CD4-positive, alpha-beta memory T cell (primary cell): ENCODE results near the gene GATB. TPM values are rescaled to one million over a fixed set of nuclear protein-coding genes. Genes with fewer than 3 reads are reported as not detected.

Source experiments
- CTCF ChIA-PET: fragments of 350-600 bp; sonication (Branson Sonifier 250); formaldehyde crosslinking; loops from one replicate; lab custom pipeline; 2021; ENCODE audit warnings: inconsistent platforms; ENCODE audit not compliant: partially characterized antibody; lab: Charles Lee
- POLR2A ChIA-PET: fragments of 350-600 bp; sonication (Branson Sonifier 250); formaldehyde crosslinking; loops from one replicate; lab custom pipeline; 2021; ENCODE audit not compliant: partially characterized antibody; lab: Charles Lee
- DNase-seq, 5 donors: peaks; one replicate each; pipeline versions ENCODE4 v3.0.0 to v3.0.0-alpha.2; 2020 to 2022; ENCODE audit warnings: mixed read lengths in 1 of 5
- H3K27ac ChIP-seq: one replicate; pipeline ENCODE4 v1.7.0; 2013; ENCODE audit warnings: low read depth, low read length
- H3K27me3 ChIP-seq: 2 replicates; pipeline ENCODE4 v1.7.0; 2013; ENCODE audit warnings: mild to moderate bottlenecking, low read length, moderate library complexity; ENCODE audit not compliant: insufficient read depth
- H3K36me3 ChIP-seq: 2 replicates; pipeline ENCODE4 v1.7.0; 2013; ENCODE audit warnings: mild to moderate bottlenecking, low read length, moderate library complexity; ENCODE audit not compliant: insufficient read depth
- H3K4me1 ChIP-seq: 2 replicates; pipeline ENCODE4 v1.7.0; 2013; ENCODE audit warnings: mild to moderate bottlenecking, low read length, moderate library complexity; ENCODE audit not compliant: insufficient read depth
- H3K4me3 ChIP-seq, 2 donors: one replicate each; pipeline ENCODE4 v1.7.0; 2013; ENCODE audit warnings: low read length in 2 of 2, mild to moderate bottlenecking in 1 of 2
- H3K9me3 ChIP-seq, 2 donors: one replicate each; pipeline ENCODE4 v1.7.0; 2013; ENCODE audit warnings: low read length in 2 of 2, control low read depth in 1 of 2; ENCODE audit not compliant: control insufficient read depth in 1 of 2
- H3K27ac Mint-ChIP-seq, 7 donors: one replicate each; pipeline ENCODE4 v1.8.0; 2020 to 2021; ENCODE audit warnings: mixed read lengths in 7 of 7, mild to moderate bottlenecking in 6 of 7, inconsistent platforms in 3 of 7, moderate library complexity in 3 of 7
- H3K27me3 Mint-ChIP-seq, 2 donors: one replicate each; pipeline ENCODE4 v1.8.0; 2020 to 2021; ENCODE audit warnings: mixed read lengths in 2 of 2
- H3K36me3 Mint-ChIP-seq, 2 donors: one replicate each; pipeline ENCODE4 v1.8.0; 2020 to 2021; ENCODE audit warnings: mixed read lengths in 2 of 2, inconsistent platforms in 1 of 2, mild to moderate bottlenecking in 1 of 2
- H3K4me1 Mint-ChIP-seq, 4 donors: one replicate each; pipeline ENCODE4 v1.8.0; 2020 to 2021; ENCODE audit warnings: mixed read lengths in 4 of 4, mild to moderate bottlenecking in 1 of 4
- H3K4me3 Mint-ChIP-seq, 8 donors: one replicate each; pipeline ENCODE4 v1.8.0; 2020 to 2021; ENCODE audit warnings: mixed read lengths in 8 of 8, mild to moderate bottlenecking in 7 of 8, moderate library complexity in 6 of 8, inconsistent platforms in 3 of 8
- H3K9me3 Mint-ChIP-seq, 8 donors: one replicate each; pipeline ENCODE4 v1.8.0; 2020 to 2021; ENCODE audit warnings: mixed read lengths in 8 of 8, mild to moderate bottlenecking in 5 of 8, inconsistent platforms in 3 of 8, moderate library complexity in 1 of 8
- intact Hi-C: fragments of 100-400 bp; cut with micrococcal nuclease; formaldehyde crosslinking; loops from one replicate; pipeline ENCODE4 v1.15.1; 2023
- polyA plus RNA-seq, 2 donors: library from polyadenylated mRNA; unstranded; fragments of 300-500 nt; fragmentation: Illumina TruSeq; gene quantifications; one replicate each; pipeline ENCODE4 v1.2.3, GENCODE V29; 2021
- total RNA-seq, 2 experiments: library from RNA; stranded (reverse); gene quantifications; one replicate each; pipeline ENCODE4 v1.2.3, GENCODE V29; 2021

The GATB gene
- total and polyA plus RNA-seq, 4 experiments from 2014 or later: 10.6 to 13.1 (median 11.7) TPM

DNA sequence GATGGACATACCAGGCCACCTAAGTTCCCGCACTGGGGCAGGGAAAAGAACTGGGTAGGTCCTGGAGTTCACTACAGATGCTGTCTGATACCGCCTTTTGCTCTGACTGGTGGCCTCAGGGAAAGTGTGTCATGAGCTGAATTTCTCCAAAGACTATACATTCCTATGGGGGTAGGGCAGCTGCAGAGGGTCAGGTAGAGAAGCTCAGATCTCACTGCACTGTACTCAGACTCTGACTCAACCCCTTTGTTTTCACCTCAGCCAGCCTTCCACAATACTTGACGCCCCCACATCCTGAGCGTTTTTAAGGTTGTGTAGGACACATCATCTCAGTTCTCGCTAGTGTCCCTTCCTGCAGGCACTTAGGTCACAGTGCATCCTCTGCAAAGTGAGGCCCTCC, 7.8 kb downstream of the GATB start:
- Mint-ChIP-seq H3K27ac (no peak overlapping the region), H3K36me3 (peaks cover 45 to 57% of the 10 kb centered on the region in 2 donors), H3K4me1 (no peaks in the 10 kb centered on the region), H3K9me3 (no peaks in the 10 kb centered on the region), H3K4me3 (no peak overlapping the region), H3K27me3 (no peaks in the 10 kb centered on the region)
- H3K4me1 ChIP-seq: no peaks in the 10 kb centered on the region
- H3K9me3 ChIP-seq: no peaks in the 10 kb centered on the region
- H3K4me3 ChIP-seq: no peak overlapping the region
- DNase-seq: no peak
- H3K27ac ChIP-seq: no peak overlapping the region
- H3K27me3 ChIP-seq: no peaks in the 10 kb centered on the region
- POLR2A ChIA-PET: no interaction called here
- intact Hi-C loops: no loop called here
- H3K36me3 ChIP-seq: no peaks in the 10 kb centered on the region
- CTCF ChIA-PET: no interaction called here

- Mint-ChIP-seq H3K36me3 (peaks cover 48 to 52% of the 10 kb centered on the region in 2 donors), H3K4me3 (no peak overlapping the region), H3K27ac (no peak overlapping the region), H3K27me3 (no peaks in the 10 kb centered on the region), H3K4me1 (no peaks in the 10 kb centered on the region), H3K9me3 (no peaks in the 10 kb centered on the region)
- CTCF ChIA-PET: no interaction called here
- no peak overlapping the region for H3K4me3 ChIP-seq
- intact Hi-C loops: no loop called here
- no peaks in the 10 kb centered on the region for H3K36me3 ChIP-seq
- no peak for DNase-seq
- no peaks in the 10 kb centered on the region for H3K9me3 ChIP-seq
- no peak overlapping the region for H3K27ac ChIP-seq
- POLR2A ChIA-PET: no interaction called here
- no peaks in the 10 kb centered on the region for H3K4me1 ChIP-seq
- no peaks in the 10 kb centered on the region for H3K27me3 ChIP-seq
Observed at GRCh38 chr4:151750156-151750555, 10.7 kb downstream of the GATB start.

- Histone ChIP-seq H3K4me1 (no peaks in the 10 kb centered on the region), H3K9me3 (no peaks in the 10 kb centered on the region), H3K4me3 (no peak overlapping the region), H3K27ac (no peak overlapping the region), H3K27me3 (no peaks in the 10 kb centered on the region), H3K36me3 (no peaks in the 10 kb centered on the region)
- H3K4me3 Mint-ChIP-seq: no peak overlapping the region
- no peaks in the 10 kb centered on the region for H3K9me3 Mint-ChIP-seq
- ChIA-PET CTCF (no interaction called here), POLR2A (no interaction called here)
- intact Hi-C loops: no loop called here
- no peak overlapping the region for H3K27ac Mint-ChIP-seq
- H3K27me3 Mint-ChIP-seq: no peaks in the 10 kb centered on the region
- H3K36me3 Mint-ChIP-seq: peaks cover 29 to 39% of the 10 kb centered on the region in 2 donors
- DNase-seq: no peak
- H3K4me1 Mint-ChIP-seq: no peaks in the 10 kb centered on the region
Observed at GRCh38 chr4:151745481-151746231, 15.2 kb downstream of the GATB start.

- CTCF ChIA-PET: no interaction called here
Observed at GRCh38 chr4:151744614-151745013, 16.2 kb downstream of the GATB start.

GRCh38 chr4:151743894-151744293, 16.9 kb downstream of the GATB start:
- H3K4me1 Mint-ChIP-seq: no peaks in the 10 kb centered on the region
- H3K27ac ChIP-seq: no peak overlapping the region

More at GRCh38 chr4:151744614-151745013, 16.2 kb downstream of the GATB start:
- POLR2A ChIA-PET: no interaction called here
- Histone ChIP-seq H3K9me3 (no peaks in the 10 kb centered on the region), H3K4me3 (no peak overlapping the region), H3K4me1 (no peaks in the 10 kb centered on the region), H3K36me3 (no peaks in the 10 kb centered on the region), H3K27ac (no peak overlapping the region), H3K27me3 (no peaks in the 10 kb centered on the region)
- intact Hi-C loops: no loop called here
- no peak overlapping the region for H3K27ac Mint-ChIP-seq
- no peaks in the 10 kb centered on the region for H3K27me3 Mint-ChIP-seq
- no peak for DNase-seq
- no peak overlapping the region for H3K4me3 Mint-ChIP-seq
- no peaks in the 10 kb centered on the region for H3K4me1 Mint-ChIP-seq
- H3K36me3 Mint-ChIP-seq: peaks cover 33 to 39% of the 10 kb centered on the region in 2 donors
- H3K9me3 Mint-ChIP-seq: no peaks in the 10 kb centered on the region

GRCh38 chr4:151743128-151743854, 17.5 kb downstream of the GATB start:
- H3K4me1 Mint-ChIP-seq: no peaks in the 10 kb centered on the region
- H3K36me3 Mint-ChIP-seq: peaks cover 40 to 51% of the 10 kb centered on the region in 2 donors
- DNase-seq: no peak
- peaks cover 0 to 11% (median 3%) of the 10 kb centered on the region in 8 donors for H3K9me3 Mint-ChIP-seq
- Histone ChIP-seq H3K9me3 (no peaks in the 10 kb centered on the region), H3K36me3 (no peaks in the 10 kb centered on the region), H3K27me3 (no peaks in the 10 kb centered on the region), H3K4me3 (no peak overlapping the region), H3K27ac (no peak overlapping the region), H3K4me1 (no peaks in the 10 kb centered on the region)
- intact Hi-C loops: no loop called here
- H3K27me3 Mint-ChIP-seq: no peaks in the 10 kb centered on the region
- CTCF ChIA-PET: no interaction called here
- no peak overlapping the region for H3K4me3 Mint-ChIP-seq
- POLR2A ChIA-PET: no interaction called here
- no peak overlapping the region for H3K27ac Mint-ChIP-seq

More at GRCh38 chr4:151743894-151744293, 16.9 kb downstream of the GATB start:
- peaks cover 36 to 45% of the 10 kb centered on the region in 2 donors for H3K36me3 Mint-ChIP-seq
- peaks cover 0 to 5% (median under 1%) of the 10 kb centered on the region in 8 donors for H3K9me3 Mint-ChIP-seq
- Histone ChIP-seq H3K4me3 (no peak overlapping the region), H3K27me3 (no peaks in the 10 kb centered on the region), H3K9me3 (no peaks in the 10 kb centered on the region), H3K36me3 (no peaks in the 10 kb centered on the region), H3K4me1 (no peaks in the 10 kb centered on the region)
- intact Hi-C loops: no loop called here
- H3K27ac Mint-ChIP-seq: peak overlapping the region in 2 of 7 donors; percentile 26 to 73
- no peak for DNase-seq
- ChIA-PET CTCF (no interaction called here), POLR2A (no interaction called here)
- no peak overlapping the region for H3K4me3 Mint-ChIP-seq
- H3K27me3 Mint-ChIP-seq: no peaks in the 10 kb centered on the region

DNA sequence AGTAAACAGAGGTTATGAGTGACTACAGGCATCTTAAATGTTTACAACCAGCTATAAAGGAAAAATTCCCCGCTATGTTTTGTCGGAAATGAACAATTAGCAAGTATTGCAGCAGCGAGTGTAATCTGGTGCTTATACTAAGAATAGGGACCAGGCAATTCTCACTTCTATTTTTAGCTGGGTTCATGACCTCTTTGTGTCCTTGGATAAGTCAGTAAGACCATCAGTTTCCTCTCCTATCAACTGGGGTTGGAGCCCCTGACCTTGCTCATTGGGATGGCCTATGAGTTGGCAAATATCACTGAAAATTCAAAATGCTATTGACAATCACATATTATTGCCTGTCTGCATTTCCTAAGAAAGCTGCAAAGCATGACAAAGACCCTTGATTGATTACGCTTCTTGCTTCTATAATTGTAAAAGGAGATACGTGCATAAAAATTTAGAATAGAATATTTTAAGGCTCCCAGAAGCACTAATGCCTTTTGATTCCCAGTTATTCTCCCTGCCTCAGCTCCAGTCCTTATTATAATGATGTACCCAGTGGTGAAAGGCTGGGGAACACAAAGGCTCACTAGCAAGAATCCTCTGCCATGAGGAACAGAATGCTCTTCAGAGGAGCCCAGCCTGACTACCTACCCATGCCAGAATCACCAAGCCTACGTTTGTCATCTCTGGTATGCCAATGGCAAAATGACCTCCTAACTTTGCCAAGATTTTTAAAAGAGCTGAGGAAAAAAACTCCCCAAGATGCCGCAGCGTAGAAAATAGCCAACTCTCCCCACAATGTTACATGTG, 21.9 kb downstream of the GATB start:
- Histone ChIP-seq H3K4me3 (no peak overlapping the region), H3K4me1 (no peaks in the 10 kb centered on the region), H3K27ac (no peak overlapping the region), H3K27me3 (no peaks in the 10 kb centered on the region), H3K36me3 (no peaks in the 10 kb centered on the region), H3K9me3 (peaks cover 0 to 5% of the 10 kb centered on the region in 2 donors)
- intact Hi-C loops: no loop called here
- Mint-ChIP-seq H3K27ac (no peak overlapping the region), H3K9me3 (peaks cover 2 to 36% (median 22%) of the 10 kb centered on the region in 8 donors), H3K36me3 (peaks cover 45 to 78% of the 10 kb centered on the region in 2 donors), H3K27me3 (no peaks in the 10 kb centered on the region), H3K4me1 (no peaks in the 10 kb centered on the region), H3K4me3 (no peak overlapping the region)
- CTCF ChIA-PET: no interaction called here
- no peak for DNase-seq
- POLR2A ChIA-PET: no interaction called here
